ENCODE data around the gene CLCA2.

CLCA2 gene

DNA sequence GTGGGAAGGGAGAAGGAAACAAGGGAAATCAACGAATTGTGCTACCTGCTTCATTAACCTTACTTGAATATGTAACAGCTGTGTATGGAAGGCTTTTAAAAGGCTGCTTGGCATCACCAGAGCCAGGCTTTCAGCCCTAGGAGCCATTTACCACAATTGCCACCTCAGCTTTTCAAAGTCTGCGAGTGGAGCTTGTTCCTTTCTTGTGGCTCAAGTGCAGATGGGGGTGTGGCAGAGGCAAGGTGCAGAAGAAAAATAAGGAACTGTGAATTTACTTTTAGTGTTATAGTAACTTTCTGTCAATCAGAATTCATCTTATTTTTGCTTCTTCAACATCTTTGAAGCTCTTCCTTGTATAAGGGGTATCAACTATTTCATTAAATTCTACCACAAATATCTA is 17.6 kb downstream of the CLCA2 start:
- no peak for TF ChIP-seq CTCF (IDR thresholded peaks at IDR 0.05; ENCODE audit: low read length, missing control alignments)
- H3K4me3 ChIP-seq (replicated peaks; ENCODE audit: low read depth, low read length), result no peak overlapping the region
- no peak for DNase-seq (ENCODE audit: low read depth)

DNA sequence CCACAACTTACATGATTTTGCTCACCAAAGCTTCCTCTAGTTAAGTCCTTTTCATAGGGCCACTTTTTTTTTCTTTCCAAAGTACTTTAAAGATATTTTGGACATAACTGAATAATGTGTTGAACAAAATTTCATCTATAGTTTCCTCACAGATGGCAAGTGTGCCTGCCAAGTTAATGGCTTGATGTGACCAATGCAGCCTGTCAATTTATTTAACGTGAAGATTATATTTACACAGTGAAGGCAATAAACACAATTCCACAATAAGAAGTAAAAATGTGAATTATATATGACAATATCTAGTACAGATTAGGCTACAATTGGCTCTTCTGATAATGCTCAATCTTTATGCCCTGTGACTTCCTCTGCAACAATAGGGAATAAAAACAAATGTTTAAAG is 18.0 kb downstream of the CLCA2 start:
- H3K4me3 ChIP-seq (replicated peaks; ENCODE audit: low read depth, low read length), result no peak overlapping the region
- no peak for DNase-seq (ENCODE audit: low read depth)
- no peak for TF ChIP-seq CTCF (IDR thresholded peaks at IDR 0.05; ENCODE audit: low read length, missing control alignments)

DNA sequence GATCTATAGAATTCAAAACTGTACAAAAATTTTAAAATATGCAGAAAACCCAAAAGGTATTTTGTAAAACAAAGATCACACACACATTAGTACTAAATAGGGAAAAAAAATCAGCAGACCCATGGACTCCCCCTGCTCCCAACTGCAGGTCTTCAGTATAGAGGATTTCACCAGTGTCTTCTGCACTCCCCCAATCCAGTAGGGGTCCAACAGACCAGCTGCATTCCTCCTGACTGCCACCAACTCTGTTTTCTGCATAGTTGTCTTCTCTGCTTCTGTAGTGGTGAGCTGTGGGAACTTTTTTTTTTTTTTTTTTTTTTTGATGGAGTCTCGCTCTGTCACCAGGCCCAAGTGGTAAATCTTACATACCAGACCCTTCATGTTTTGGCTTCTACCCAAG is 21.9 kb downstream of the CLCA2 start:
- DNase-seq (ENCODE audit: low read depth), result no peak

GRCh38 chr1:86447198-86447790 is 23.3 kb downstream of the CLCA2 start:
- DNase-seq (ENCODE audit: low read depth), result no peak
- TF ChIP-seq CTCF (IDR thresholded peaks at IDR 0.05; ENCODE audit: low read length, missing control alignments), result no peak
- no peak overlapping the region for H3K4me3 ChIP-seq (replicated peaks; ENCODE audit: low read depth, low read length)

More for the DNA sequence above, 21.9 kb downstream of the CLCA2 start:
- H3K4me3 ChIP-seq (replicated peaks; ENCODE audit: low read depth, low read length), result no peak overlapping the region
- TF ChIP-seq CTCF (IDR thresholded peaks at IDR 0.05; ENCODE audit: low read length, missing control alignments), result no peak

GRCh38 chr1:86448670-86449069 is 24.7 kb downstream of the CLCA2 start:
- H3K4me3 ChIP-seq (replicated peaks; ENCODE audit: low read depth, low read length), result no peak overlapping the region
- no peak for DNase-seq (ENCODE audit: low read depth)
- TF ChIP-seq CTCF (IDR thresholded peaks at IDR 0.05; ENCODE audit: low read length, missing control alignments), result no peak

- DNase-seq (ENCODE audit: low read depth), result no peak
- no peak for TF ChIP-seq CTCF (IDR thresholded peaks at IDR 0.05; ENCODE audit: low read length, missing control alignments)
- H3K4me3 ChIP-seq (replicated peaks; ENCODE audit: low read depth, low read length), result no peak overlapping the region
These were observed 25.1 kb downstream of the CLCA2 start for GRCh38 chr1:86449103-86449502.

DNA sequence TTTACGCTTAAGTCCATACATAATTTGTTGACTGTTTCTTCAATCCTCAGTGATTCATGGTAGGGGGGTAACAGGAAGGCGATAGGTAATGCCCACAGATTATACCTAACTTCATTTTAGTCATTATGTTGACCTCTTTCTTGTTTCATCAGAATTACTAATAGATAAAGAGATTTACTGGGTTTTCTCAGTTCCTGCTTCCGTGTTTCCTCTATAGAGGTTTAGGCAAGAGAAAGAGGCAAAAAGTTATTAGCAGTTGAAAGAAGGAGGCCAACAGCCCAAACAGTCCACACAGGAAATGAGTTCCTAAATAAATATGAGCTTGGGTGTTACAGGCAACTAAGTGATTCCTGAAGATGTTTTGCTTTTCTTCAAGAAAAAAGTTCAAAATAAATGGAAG is 26.9 kb downstream of the CLCA2 start:
- TF ChIP-seq CTCF (IDR thresholded peaks at IDR 0.05; ENCODE audit: low read length, missing control alignments), result no peak
- DNase-seq (ENCODE audit: low read depth), result no peak
- no peak overlapping the region for H3K4me3 ChIP-seq (replicated peaks; ENCODE audit: low read depth, low read length)

Data from fibroblast of pulmonary artery (primary cell).